GM12801 (cell line): ENCODE measurements around the gene EYA3.

Experiments used
- TF ChIP-seq, protein P1 (sequence below): IDR thresholded peaks from one replicate; pipeline ENCODE4 v1.5.1; 2011; ENCODE audit warnings: control low read depth; ENCODE audit not compliant: insufficient read length; ENCODE audit errors: extremely low read depth

The EYA3 gene

DNA sequence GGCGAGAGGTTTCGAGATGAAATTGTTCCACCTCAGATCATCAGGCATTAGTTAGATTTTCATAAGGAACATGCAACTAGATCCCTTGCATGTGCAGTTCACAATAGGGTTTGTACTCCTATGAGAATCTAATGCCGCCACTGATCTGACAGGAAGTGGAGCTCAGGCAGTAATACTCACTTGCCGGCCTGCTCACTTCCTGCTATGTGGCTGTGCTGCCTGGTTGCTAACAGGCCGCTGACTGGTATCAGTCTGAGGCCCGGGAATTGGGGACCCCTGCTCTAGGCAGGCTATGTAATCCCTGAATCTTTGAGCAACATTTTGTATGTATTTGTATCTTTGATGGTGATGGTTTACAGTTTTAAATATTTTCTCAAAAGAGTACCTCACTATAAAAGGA, 96.1 kb downstream of the EYA3 start:
- TF ChIP-seq, protein P1, sequence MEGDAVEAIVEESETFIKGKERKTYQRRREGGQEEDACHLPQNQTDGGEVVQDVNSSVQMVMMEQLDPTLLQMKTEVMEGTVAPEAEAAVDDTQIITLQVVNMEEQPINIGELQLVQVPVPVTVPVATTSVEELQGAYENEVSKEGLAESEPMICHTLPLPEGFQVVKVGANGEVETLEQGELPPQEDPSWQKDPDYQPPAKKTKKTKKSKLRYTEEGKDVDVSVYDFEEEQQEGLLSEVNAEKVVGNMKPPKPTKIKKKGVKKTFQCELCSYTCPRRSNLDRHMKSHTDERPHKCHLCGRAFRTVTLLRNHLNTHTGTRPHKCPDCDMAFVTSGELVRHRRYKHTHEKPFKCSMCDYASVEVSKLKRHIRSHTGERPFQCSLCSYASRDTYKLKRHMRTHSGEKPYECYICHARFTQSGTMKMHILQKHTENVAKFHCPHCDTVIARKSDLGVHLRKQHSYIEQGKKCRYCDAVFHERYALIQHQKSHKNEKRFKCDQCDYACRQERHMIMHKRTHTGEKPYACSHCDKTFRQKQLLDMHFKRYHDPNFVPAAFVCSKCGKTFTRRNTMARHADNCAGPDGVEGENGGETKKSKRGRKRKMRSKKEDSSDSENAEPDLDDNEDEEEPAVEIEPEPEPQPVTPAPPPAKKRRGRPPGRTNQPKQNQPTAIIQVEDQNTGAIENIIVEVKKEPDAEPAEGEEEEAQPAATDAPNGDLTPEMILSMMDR: no peak

DNA sequence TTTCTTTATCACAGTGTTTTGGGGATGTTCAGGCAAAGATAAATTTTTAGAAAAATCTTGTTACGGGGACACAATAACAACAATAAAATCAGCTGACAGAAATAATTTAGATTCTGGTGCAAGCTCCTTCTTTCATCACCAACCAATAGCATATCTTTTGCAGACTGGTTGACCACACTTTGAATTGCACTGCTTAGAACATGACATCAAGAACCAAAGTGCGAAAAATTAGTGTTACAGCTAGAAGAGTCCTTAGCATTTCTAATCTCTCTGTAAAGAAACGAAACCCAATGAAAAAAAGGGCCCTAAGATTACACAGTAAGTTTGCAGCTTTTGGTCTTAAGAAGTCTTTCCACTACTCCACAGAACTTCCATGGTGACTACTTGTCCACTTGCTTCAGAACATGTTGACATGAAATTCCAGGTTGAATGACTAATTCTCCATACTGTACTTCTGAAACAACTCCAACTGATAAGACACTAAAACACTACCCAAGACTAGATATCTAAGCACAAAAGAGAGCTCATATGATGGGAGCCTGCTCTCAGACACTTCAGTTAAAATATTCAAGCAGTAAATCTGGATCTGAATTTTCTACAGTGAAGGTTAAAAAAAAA, 97.4 kb downstream of the EYA3 start:
- TF ChIP-seq, protein P1: no peak

DNA sequence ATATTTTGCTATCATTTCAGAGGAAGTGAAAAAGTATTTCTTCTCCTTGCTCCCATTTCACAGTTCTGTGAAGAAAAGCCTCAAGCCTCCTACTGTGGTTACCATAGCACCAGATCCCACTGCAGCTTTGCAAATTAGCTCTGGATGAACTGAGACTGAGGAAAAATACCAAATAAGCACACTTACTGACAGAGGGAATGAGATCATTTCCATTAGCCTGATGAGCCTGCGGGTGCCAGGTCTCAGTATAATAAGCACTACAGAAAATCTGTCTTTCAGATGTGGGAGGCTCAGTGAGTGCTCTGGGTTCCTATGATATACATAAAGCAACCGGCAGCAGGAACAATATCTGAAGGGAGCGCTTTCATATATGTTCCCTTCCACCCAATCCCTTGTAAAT, 107.3 kb downstream of the EYA3 start:
- TF ChIP-seq, protein P1: no peak

DNA sequence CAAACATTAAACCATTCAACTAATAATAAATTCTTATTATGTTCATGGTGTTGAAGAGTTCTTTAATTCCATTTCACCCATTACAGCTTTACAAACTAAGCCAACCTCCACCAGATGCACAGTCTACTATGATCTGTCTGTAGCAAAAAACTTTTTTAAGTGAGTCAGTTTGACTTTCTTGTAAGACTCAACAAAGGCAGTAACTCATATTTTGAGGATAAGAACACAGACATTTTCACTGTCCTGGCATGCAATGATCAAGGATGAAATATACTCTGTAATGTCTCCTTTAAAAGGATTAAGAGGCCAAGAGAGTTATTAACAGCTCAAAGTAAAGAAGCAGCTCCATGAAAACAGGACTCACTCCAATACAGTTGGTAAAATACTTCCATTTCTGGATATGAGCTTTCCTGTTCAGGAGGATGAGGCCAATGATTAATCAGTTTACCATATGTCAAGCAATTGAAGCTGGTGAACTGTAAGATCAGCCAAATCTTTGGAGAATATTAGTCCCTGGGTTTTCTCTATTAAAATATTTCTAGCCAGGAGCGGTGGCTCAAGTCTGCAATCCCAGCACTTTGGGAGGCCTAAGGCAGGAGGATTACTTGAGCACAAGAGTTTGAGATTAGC, 108.1 kb downstream of the EYA3 start:
- TF ChIP-seq, protein P1: no peak

GRCh38 chr1:27979859-27980201, 108.6 kb downstream of the EYA3 start:
- TF ChIP-seq, protein P1: no peak

GRCh38 chr1:27979151-27979858, 109.1 kb downstream of the EYA3 start:
- TF ChIP-seq, protein P1: no peak

- TF ChIP-seq, protein P1: no peak
These were observed 114.0 kb downstream of the EYA3 start for GRCh38 chr1:27974417-27974781.
